ENCODE measurements around the gene DLG5.

DLG5 gene

GRCh38 chr10:77816311-77816710 is 110.2 kb downstream of the DLG5 start:
- H3K36me3 ChIP-seq (ENCODE audit: control insufficient read depth, insufficient read depth, low read length), result peaks cover 13% of the 10 kb centered on the region
- no peak for DNase-seq (ENCODE audit: extremely low read depth, insufficient read length)
- no peak overlapping the region for H3K4me3 ChIP-seq (replicated peaks; ENCODE audit: low read depth, low read length)
- H3K27me3 ChIP-seq (replicated peaks; ENCODE audit: control insufficient read depth, insufficient read depth, low read length), result no peaks in the 10 kb centered on the region
- TF ChIP-seq CTCF (IDR thresholded peaks at IDR 0.05; ENCODE audit: insufficient read depth, low read length, poor library complexity, severe bottlenecking), result no peak

- no peak for DNase-seq (ENCODE audit: extremely low read depth, insufficient read length)
- no peak overlapping the region for H3K4me3 ChIP-seq (replicated peaks; ENCODE audit: low read depth, low read length)
- H3K27me3 ChIP-seq (replicated peaks; ENCODE audit: control insufficient read depth, insufficient read depth, low read length), result no peaks in the 10 kb centered on the region
- H3K36me3 ChIP-seq (ENCODE audit: control insufficient read depth, insufficient read depth, low read length), result peaks cover 19% of the 10 kb centered on the region
- TF ChIP-seq CTCF (IDR thresholded peaks at IDR 0.05; ENCODE audit: insufficient read depth, low read length, poor library complexity, severe bottlenecking), result no peak
Measured at GRCh38 chr10:77812741-77813140, 113.8 kb downstream of the DLG5 start.

GRCh38 chr10:77811831-77812430 is 114.6 kb downstream of the DLG5 start:
- H3K27me3 ChIP-seq (replicated peaks; ENCODE audit: control insufficient read depth, insufficient read depth, low read length), result no peaks in the 10 kb centered on the region
- no peak for TF ChIP-seq CTCF (IDR thresholded peaks at IDR 0.05; ENCODE audit: insufficient read depth, low read length, poor library complexity, severe bottlenecking)
- H3K4me3 ChIP-seq (replicated peaks; ENCODE audit: low read depth, low read length), result no peak overlapping the region
- no peak for DNase-seq (ENCODE audit: extremely low read depth, insufficient read length)
- peaks cover 18% of the 10 kb centered on the region for H3K36me3 ChIP-seq (ENCODE audit: control insufficient read depth, insufficient read depth, low read length)

- Histone ChIP-seq H3K27me3 (replicated peaks; ENCODE audit: control insufficient read depth, insufficient read depth, low read length) (no peaks in the 10 kb centered on the region), H3K4me3 (replicated peaks; ENCODE audit: low read depth, low read length) (no peak overlapping the region), H3K36me3 (ENCODE audit: control insufficient read depth, insufficient read depth, low read length) (peaks cover 17% of the 10 kb centered on the region)
- DNase-seq (ENCODE audit: extremely low read depth, insufficient read length), result no peak
- TF ChIP-seq CTCF (IDR thresholded peaks at IDR 0.05; ENCODE audit: insufficient read depth, low read length, poor library complexity, severe bottlenecking), result no peak
Measured at GRCh38 chr10:77810446-77811335, 115.9 kb downstream of the DLG5 start.

- Histone ChIP-seq H3K27me3 (replicated peaks; ENCODE audit: control insufficient read depth, insufficient read depth, low read length) (no peaks in the 10 kb centered on the region), H3K36me3 (ENCODE audit: control insufficient read depth, insufficient read depth, low read length) (peaks cover 23% of the 10 kb centered on the region), H3K4me3 (replicated peaks; ENCODE audit: low read depth, low read length) (no peak overlapping the region)
- DNase-seq (ENCODE audit: extremely low read depth, insufficient read length), result no peak
- TF ChIP-seq CTCF (IDR thresholded peaks at IDR 0.05; ENCODE audit: insufficient read depth, low read length, poor library complexity, severe bottlenecking), result no peak
Measured at GRCh38 chr10:77809336-77809735, 117.2 kb downstream of the DLG5 start.

Data from GM06990 (cell line).